Esophagus squamous epithelium (tissue), 5 donors: Measurements from ENCODE around the gene PCSK5. TPM values are rescaled to one million over a fixed set of nuclear protein-coding genes. Genes with fewer than 3 reads are reported as not detected.

Experiments used
- DNase-seq: peaks from one replicate; lab custom pipeline; 2025; lab: John Stamatoyannopoulos, UW
- H3K27ac ChIP-seq, 4 donors: fragments of 200-600 bp; sonication (generic); one replicate each; pipeline ENCODE4 v1.5.1; 2016 to 2019; ENCODE audit warnings: mild to moderate bottlenecking in 1 of 4
- H3K27me3 ChIP-seq, 4 donors: fragments of 200-600 bp; sonication (generic); 1 replicate in 3 of 4; 2 replicates in 1 of 4; pipeline versions ENCODE4 v1.5.1 to v1.6.0; 2017 to 2021; ENCODE audit warnings: antibody characterized with exemption in 1 of 4
- H3K36me3 ChIP-seq, 3 donors: fragments of 200-600 bp; sonication (generic); one replicate each; pipeline ENCODE4 v1.5.1; 2016 to 2019
- H3K4me1 ChIP-seq, 3 donors: fragments of 200-600 bp; sonication (generic); one replicate each; pipeline ENCODE4 v1.5.1; 2017 to 2019
- H3K4me3 ChIP-seq, 4 donors: fragments of 200-600 bp; sonication (generic); 1 replicate in 3 of 4; 2 replicates in 1 of 4; pipeline ENCODE4 v1.5.1; 2016 to 2019; ENCODE audit warnings: mild to moderate bottlenecking in 2 of 4, moderate library complexity in 1 of 4
- H3K9me3 ChIP-seq, 3 donors: fragments of 200-600 bp; sonication (generic); one replicate each; pipeline ENCODE4 v1.5.1; 2016 to 2019
- CTCF ChIP-seq, 6 experiments: fragments of 450-650 bp in 4 of 6; fragments of 200-600 bp in 2 of 6; sonication (generic) in 2 of 6; IDR thresholded peaks; one replicate each; pipeline ENCODE4 v1.5.1; 2016 to 2019; ENCODE audit warnings: antibody characterized with exemption in 6 of 6, mild to moderate bottlenecking in 4 of 6, moderate library complexity in 4 of 6
- POLR2A ChIP-seq, 4 donors: fragments of 450-650 bp; IDR thresholded peaks; one replicate each; pipeline ENCODE4 v1.6.1; 2017; ENCODE audit warnings: antibody characterized with exemption in 4 of 4, mild to moderate bottlenecking in 4 of 4, moderate library complexity in 3 of 4
- WGBS, 2 donors: methylation state at CpG; one replicate each; pipeline ENCODE4 v1.1.5; 2018; 5-methylcytosine and 5-hydroxymethylcytosine counted together
- intact Hi-C: fragments of 100-400 bp; cut with DNase I; formaldehyde crosslinking; loops from one replicate; pipeline ENCODE4 v1.15.0; 2022
- total RNA-seq, 4 donors: library from RNA; depleted of rRNA; stranded (reverse); fragments of >200 nt; gene quantifications; one replicate each; pipeline ENCODE4 v1.1.0, GENCODE V29; 2016
- donor health status: DM: yes; HTN: yes; CAD: no.

The PCSK5 gene
- total RNA-seq, 4 donors from 2014 or later = 8.4 to 33.8 (median 24.2) TPM

- intact Hi-C loops = no loop called here
- no peak overlapping the region for H3K27ac ChIP-seq
- WGBS, 2 donors = 90 to 92% methylated on average over 8 to 9 of the region's 10 CpGs
These were observed 200.4 kb downstream of the PCSK5 start for GRCh38 chr9:76090909-76091308.

GRCh38 chr9:76092572-76092971, 202.1 kb downstream of the PCSK5 start:
- Histone ChIP-seq H3K27ac (no peak overlapping the region), H3K4me3 (no peak overlapping the region), H3K9me3 (no peaks in the 10 kb centered on the region), H3K36me3 (peaks cover 0 to 36% (median 0%) of the 10 kb centered on the region in 3 donors), H3K27me3 (no peaks in the 10 kb centered on the region), H3K4me1 (peaks cover 0 to 7% (median 1%) of the 10 kb centered on the region in 3 donors)
- 47 to 75% methylated on average over 4 of the region's 4 CpGs for WGBS, 2 donors
- DNase-seq = no peak
- TF ChIP-seq POLR2A (IDR thresholded peaks at IDR 0.05) (no peak), CTCF (IDR thresholded peaks at IDR 0.05) (no peak)
- intact Hi-C loops = no loop called here

More at GRCh38 chr9:76090909-76091308, 200.4 kb downstream of the PCSK5 start:
- Histone ChIP-seq H3K9me3 (no peaks in the 10 kb centered on the region), H3K36me3 (peaks cover 0 to 22% (median 0%) of the 10 kb centered on the region in 3 donors), H3K4me1 (no peaks in the 10 kb centered on the region), H3K27me3 (no peaks in the 10 kb centered on the region), H3K4me3 (no peak overlapping the region)
- no peak for TF ChIP-seq POLR2A (IDR thresholded peaks at IDR 0.05)
- no peak for TF ChIP-seq CTCF (IDR thresholded peaks at IDR 0.05)
- no peak for DNase-seq

GRCh38 chr9:76095585-76095984, 205.1 kb downstream of the PCSK5 start:
- TF ChIP-seq POLR2A (IDR thresholded peaks at IDR 0.05) = no peak
- no peak for TF ChIP-seq CTCF (IDR thresholded peaks at IDR 0.05)
- Histone ChIP-seq H3K27ac (no peak overlapping the region), H3K36me3 (peaks cover 0 to 48% (median 0%) of the 10 kb centered on the region in 3 donors), H3K9me3 (no peaks in the 10 kb centered on the region), H3K4me3 (no peak overlapping the region), H3K4me1 (peaks cover 0 to 19% (median 5%) of the 10 kb centered on the region in 3 donors), H3K27me3 (no peaks in the 10 kb centered on the region)
- DNase-seq = no peak
- intact Hi-C loops = no loop called here
- 89 to 98% methylated on average over 2 to 4 of the region's 4 CpGs for WGBS, 2 donors

- 80 to 84% methylated on average over 7 to 8 of the region's 8 CpGs for WGBS, 2 donors
These were observed 209.0 kb downstream of the PCSK5 start for GRCh38 chr9:76099516-76099915.

GRCh38 chr9:76101075-76101474, 210.6 kb downstream of the PCSK5 start:
- Histone ChIP-seq H3K27me3 (no peaks in the 10 kb centered on the region), H3K9me3 (no peaks in the 10 kb centered on the region), H3K4me3 (no peak overlapping the region), H3K27ac (no peak overlapping the region), H3K36me3 (peaks cover 0 to 43% (median 0%) of the 10 kb centered on the region in 3 donors), H3K4me1 (peaks cover 0 to 21% (median 5%) of the 10 kb centered on the region in 3 donors)
- DNase-seq = no peak
- intact Hi-C loops = no loop called here
- TF ChIP-seq CTCF (IDR thresholded peaks at IDR 0.05) (no peak), POLR2A (IDR thresholded peaks at IDR 0.05) (no peak)
- 35 to 64% methylated on average over 5 of the region's 5 CpGs for WGBS, 2 donors

More at GRCh38 chr9:76099516-76099915, 209.0 kb downstream of the PCSK5 start:
- peaks cover 0 to 21% (median 5%) of the 10 kb centered on the region in 3 donors for H3K4me1 ChIP-seq
- H3K9me3 ChIP-seq = no peaks in the 10 kb centered on the region
- intact Hi-C loops = no loop called here
- peaks cover 0 to 39% (median 0%) of the 10 kb centered on the region in 3 donors for H3K36me3 ChIP-seq
- DNase-seq = no peak
- no peak overlapping the region for H3K4me3 ChIP-seq
- no peaks in the 10 kb centered on the region for H3K27me3 ChIP-seq
- no peak for TF ChIP-seq CTCF (IDR thresholded peaks at IDR 0.05)
- TF ChIP-seq POLR2A (IDR thresholded peaks at IDR 0.05) = no peak
- no peak overlapping the region for H3K27ac ChIP-seq
